Hepatocyte (in vitro differentiated cells): ENCODE data around the gene NDUFV2.

Experiments used
- EZH2 ChIP-seq: fragments of 200-600 bp; sonication (generic); IDR thresholded peaks from 2 replicates; pipeline ENCODE4 v1.6.1; 2016; ENCODE audit warnings: antibody characterized with exemption, mild to moderate bottlenecking, borderline replicate concordance
- EZH2phosphoT487 ChIP-seq: fragments of 200-600 bp; sonication (generic); IDR thresholded peaks from one replicate; pipeline ENCODE4 v1.6.1; 2018; ENCODE audit warnings: antibody characterized with exemption, mild to moderate bottlenecking, low read depth, moderate library complexity; ENCODE audit not compliant: unreplicated experiment, severe bottlenecking
- TF ChIP-seq, protein P1 (sequence below): fragments of 200-600 bp; sonication (generic); IDR thresholded peaks from 2 replicates; pipeline ENCODE4 v1.5.1; 2016; ENCODE audit warnings: antibody characterized with exemption, mild to moderate bottlenecking; ENCODE audit not compliant: poor library complexity

DNA sequence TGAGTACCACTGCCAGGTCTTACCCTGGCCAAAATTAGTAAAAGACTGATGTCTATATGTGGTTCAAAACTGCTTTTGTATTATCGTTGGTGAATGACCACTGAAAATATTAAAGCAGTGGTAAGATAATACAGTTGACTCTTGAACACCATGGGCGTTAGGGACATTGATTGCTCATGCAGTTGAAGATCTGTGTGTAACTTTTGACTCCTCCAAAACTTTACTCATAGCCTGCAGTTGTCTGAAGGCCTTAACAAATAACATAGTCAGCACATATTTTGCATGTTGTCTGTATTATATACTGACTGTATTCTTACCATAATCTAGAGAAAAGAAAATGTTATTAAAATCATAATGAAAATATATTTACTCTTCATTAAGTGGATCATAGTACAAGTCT lies 28.3 kb downstream of the NDUFV2 start:
- TF ChIP-seq EZH2 (no peak), EZH2phosphoT487 (no peak)
- TF ChIP-seq, protein P1, sequence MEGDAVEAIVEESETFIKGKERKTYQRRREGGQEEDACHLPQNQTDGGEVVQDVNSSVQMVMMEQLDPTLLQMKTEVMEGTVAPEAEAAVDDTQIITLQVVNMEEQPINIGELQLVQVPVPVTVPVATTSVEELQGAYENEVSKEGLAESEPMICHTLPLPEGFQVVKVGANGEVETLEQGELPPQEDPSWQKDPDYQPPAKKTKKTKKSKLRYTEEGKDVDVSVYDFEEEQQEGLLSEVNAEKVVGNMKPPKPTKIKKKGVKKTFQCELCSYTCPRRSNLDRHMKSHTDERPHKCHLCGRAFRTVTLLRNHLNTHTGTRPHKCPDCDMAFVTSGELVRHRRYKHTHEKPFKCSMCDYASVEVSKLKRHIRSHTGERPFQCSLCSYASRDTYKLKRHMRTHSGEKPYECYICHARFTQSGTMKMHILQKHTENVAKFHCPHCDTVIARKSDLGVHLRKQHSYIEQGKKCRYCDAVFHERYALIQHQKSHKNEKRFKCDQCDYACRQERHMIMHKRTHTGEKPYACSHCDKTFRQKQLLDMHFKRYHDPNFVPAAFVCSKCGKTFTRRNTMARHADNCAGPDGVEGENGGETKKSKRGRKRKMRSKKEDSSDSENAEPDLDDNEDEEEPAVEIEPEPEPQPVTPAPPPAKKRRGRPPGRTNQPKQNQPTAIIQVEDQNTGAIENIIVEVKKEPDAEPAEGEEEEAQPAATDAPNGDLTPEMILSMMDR, result no peak
